Hippocampal formation (tissue), 2 donors: ENCODE data around the gene A1CF.
"Not testable (repeated sequence)": the region's sequence is repeated elsewhere in the genome, so short reads cannot be mapped to it uniquely, and the experiment has no call there.

ENCODE experiments used
- DNase-seq, 2 donors: peaks; one replicate each; lab custom pipeline; 2025; lab: John Stamatoyannopoulos, UW

A1CF gene

DNA sequence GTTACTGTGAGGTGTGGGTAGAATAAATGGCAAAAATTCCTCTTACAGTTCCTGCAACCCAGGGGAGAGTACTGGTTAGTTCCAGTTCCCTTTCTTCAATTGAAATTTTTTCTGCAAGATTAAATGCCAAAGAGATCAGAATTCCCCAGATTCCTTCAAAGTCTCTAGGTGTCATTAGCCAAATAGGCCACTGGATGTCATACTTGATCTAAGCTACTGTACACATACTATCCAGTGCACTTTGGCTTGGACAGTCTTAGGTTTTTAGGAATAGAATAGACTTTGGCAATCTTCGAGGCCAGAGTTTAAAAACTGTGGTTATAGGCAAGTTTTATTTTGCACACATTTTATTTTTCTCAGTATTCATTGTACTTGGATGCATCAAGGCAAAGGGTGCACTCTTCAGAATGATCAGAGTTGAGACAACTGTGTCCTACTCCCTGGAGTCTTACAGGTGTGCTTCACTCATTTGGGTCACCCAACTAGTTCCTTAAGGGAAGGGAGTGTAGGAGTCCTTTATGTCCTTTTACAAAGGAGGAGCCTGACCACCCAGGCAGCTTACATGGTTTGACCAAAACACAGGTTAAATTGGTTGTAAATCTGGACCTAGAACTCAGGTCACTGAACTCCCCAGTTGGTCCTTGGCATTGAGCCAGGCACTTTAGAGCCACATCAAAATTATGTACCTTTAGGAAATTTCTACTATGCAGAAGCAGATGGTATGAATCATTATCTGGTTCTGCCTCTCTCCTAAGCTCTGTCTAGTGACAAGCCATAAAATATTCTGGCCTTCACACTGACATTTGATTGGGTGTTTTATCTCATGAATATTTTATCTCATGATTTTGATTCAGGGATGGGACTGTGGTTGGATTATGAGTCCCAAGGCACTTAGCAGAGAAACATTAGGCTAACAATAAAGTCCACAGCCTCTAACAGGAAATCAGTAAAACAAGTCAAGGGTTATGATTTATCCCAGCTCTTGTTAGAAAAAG is 96.2 kb downstream of the A1CF start:
- DNase-seq, result no peak

DNA sequence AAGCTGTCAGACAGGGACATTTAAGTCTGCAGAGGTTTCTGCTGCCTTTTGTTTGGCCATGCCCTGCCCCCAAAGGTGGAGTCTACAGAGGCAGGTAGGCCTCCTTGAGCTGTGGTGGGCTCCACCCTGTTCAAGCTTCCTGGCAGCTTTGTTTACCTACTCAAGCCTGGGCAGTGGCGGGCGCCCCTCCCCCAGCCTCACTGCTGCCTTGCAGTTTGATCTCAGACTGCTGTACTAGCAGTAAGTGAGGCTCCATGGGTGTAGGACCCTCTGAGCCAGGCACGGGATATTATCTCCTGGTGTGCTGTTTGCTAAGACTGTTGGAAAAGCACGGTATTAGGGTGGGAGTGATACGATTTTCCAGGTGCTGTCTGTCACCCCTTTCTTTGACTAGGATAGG is 97.5 kb downstream of the A1CF start:
- DNase-seq, result not testable (repeated sequence)

GRCh38 chr10:50782017-50782416 is 103.4 kb downstream of the A1CF start:
- DNase-seq, result not testable (repeated sequence)

DNA sequence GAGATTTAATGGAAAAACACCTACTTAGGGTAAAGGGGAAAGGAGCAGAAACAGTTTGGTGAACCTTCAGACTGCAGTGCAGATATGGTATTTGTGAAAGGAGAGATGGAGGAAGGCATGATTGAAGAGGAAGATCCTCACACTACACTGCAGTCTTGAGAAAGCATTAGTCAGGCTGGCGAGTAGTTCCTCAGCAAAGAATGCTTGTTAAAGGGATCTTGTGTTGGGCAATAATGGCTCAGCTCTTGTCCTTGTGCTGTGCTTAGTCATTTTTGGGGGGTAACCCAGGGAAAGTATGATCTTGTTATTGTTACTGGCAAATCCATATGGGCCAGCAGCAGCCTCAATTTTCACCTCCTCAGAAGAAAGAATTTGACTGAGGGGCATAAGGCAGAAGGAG is 105.4 kb downstream of the A1CF start:
- DNase-seq, result not testable (repeated sequence)

GRCh38 chr10:50774868-50775267 is 110.6 kb downstream of the A1CF start:
- not testable (repeated sequence) for DNase-seq

- DNase-seq, result not testable (repeated sequence)
These were observed 113.4 kb downstream of the A1CF start for GRCh38 chr10:50772042-50772441.

GRCh38 chr10:50766774-50767513 is 118.5 kb downstream of the A1CF start:
- DNase-seq, result not testable (repeated sequence)
